DND-41 (cell line): ENCODE measurements around the gene DPYD.

Source experiments
- EZH2 ChIP-seq: IDR thresholded peaks from 3 replicates; pipeline ENCODE4 v1.6.1; 2012; ENCODE audit warnings: borderline replicate concordance, low read depth, mild to moderate bottlenecking, moderate library complexity, low read length, inconsistent platforms; ENCODE audit not compliant: severe bottlenecking
- TF ChIP-seq, protein P1 (sequence below): IDR thresholded peaks from 2 replicates; pipeline ENCODE4 v1.5.1; 2012; ENCODE audit warnings: borderline replicate concordance, low read length, moderate library complexity, mild to moderate bottlenecking; ENCODE audit not compliant: poor library complexity, severe bottlenecking; ENCODE audit errors: extremely low read depth

- TF ChIP-seq, protein P1, sequence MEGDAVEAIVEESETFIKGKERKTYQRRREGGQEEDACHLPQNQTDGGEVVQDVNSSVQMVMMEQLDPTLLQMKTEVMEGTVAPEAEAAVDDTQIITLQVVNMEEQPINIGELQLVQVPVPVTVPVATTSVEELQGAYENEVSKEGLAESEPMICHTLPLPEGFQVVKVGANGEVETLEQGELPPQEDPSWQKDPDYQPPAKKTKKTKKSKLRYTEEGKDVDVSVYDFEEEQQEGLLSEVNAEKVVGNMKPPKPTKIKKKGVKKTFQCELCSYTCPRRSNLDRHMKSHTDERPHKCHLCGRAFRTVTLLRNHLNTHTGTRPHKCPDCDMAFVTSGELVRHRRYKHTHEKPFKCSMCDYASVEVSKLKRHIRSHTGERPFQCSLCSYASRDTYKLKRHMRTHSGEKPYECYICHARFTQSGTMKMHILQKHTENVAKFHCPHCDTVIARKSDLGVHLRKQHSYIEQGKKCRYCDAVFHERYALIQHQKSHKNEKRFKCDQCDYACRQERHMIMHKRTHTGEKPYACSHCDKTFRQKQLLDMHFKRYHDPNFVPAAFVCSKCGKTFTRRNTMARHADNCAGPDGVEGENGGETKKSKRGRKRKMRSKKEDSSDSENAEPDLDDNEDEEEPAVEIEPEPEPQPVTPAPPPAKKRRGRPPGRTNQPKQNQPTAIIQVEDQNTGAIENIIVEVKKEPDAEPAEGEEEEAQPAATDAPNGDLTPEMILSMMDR: no peak
- TF ChIP-seq EZH2: no peak
Measured at GRCh38 chr1:97901017-97901658, 19.7 kb downstream of the DPYD start.
